ENCODE measurements around the gene GGT1.
"Not testable (repeated sequence)": the region's sequence is repeated elsewhere in the genome, so short reads cannot be mapped to it uniquely, and the experiment has no call there.

Gene GGT1

DNA sequence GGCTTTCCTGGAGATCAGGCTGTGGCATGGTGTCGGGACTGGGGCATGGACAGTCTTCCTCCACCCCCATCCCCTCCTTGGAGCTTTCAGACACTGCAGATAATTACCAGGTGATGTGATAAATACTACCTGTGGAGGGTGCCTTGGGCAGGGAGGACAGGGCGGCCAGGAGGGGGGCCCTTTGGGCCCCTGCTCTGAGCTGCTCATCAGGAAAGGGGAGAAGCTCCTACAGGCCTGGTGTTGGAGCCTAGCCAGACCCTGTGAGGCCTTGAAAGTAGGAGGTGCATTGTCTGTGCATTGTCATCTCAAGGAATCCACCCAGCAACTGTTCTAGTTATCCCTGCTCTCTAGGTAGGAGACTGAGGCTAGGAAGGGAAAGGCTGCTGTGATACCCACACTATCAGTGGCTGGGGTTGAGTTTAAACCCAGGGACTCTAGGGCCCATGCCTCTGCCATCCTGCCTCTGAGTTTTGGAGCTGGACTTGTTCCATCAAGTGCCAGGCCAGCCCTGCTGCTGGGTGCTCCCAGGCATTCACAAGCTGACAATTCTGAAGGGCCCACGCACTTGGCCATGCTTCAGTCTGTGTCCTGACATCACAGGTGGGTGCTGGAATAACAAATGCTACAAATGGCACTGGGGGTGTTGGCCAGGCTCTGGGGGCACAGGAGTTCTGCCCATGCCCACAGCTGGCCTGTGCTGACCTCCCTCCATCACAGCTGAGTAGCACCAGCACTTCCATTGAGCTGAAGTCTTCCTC lies 2.9 kb upstream of the GGT1 start:
- not testable (repeated sequence) for DNase-seq

- DNase-seq = no peak
Measured at GRCh38 chr22:24601217-24602104, 1.5 kb upstream of the GGT1 start.

DNA sequence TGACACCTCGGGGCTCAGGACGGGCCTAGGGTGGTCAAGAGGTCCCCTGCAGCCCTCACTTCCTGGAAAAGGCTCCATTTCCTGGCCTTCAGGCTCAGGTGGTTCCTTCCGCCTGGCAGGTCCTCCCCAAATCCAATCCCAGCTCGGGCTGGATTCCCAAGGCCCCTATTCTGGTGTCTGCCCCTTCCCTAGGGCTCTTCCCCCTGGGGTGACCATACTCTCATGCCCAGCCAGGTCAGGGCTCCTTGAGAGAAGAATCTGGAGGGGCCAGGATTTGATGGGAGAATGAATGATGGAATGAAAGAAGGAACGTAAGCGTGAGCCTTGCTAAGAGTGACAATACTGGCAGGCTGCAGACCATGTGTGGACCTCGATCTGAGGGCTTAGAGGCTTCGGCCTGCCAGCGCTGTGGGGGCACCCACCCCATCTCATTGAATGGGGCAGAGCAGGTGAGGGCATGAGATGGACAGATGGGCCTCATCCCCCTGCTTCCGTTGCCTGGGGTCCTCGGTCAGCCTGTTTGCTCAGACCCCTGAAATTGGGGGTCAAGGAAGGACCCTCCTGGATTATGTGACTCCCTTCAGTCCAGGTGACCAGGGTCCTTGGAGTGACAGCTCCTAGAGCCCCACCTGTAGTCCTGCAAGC lies 766 bp upstream of the GGT1 start:
- not testable (repeated sequence) for DNase-seq

- DNase-seq = not testable (repeated sequence)
Measured at GRCh38 chr22:24603770-24604629, 1.0 kb downstream of the GGT1 start.

DNA sequence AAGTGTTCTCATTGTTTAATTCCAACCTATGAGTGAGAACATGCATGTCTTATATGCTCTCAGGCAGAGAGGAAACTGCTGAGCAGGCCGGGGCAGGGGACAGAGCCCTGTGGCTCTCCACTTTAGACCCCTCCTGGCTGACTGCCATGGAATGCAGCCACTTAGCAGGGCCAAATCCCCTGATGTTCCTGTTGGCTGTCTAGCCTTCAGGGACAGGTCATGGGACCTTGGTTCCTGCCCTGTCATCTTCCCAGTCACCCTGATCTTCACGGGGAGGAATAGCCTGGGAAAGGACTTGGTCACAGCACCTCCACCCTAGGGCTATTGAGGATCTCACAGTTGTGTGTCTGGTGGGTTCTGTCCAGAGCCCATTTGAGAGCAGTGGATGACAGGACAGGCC lies 3.3 kb downstream of the GGT1 start:
- not testable (repeated sequence) for DNase-seq

DNA sequence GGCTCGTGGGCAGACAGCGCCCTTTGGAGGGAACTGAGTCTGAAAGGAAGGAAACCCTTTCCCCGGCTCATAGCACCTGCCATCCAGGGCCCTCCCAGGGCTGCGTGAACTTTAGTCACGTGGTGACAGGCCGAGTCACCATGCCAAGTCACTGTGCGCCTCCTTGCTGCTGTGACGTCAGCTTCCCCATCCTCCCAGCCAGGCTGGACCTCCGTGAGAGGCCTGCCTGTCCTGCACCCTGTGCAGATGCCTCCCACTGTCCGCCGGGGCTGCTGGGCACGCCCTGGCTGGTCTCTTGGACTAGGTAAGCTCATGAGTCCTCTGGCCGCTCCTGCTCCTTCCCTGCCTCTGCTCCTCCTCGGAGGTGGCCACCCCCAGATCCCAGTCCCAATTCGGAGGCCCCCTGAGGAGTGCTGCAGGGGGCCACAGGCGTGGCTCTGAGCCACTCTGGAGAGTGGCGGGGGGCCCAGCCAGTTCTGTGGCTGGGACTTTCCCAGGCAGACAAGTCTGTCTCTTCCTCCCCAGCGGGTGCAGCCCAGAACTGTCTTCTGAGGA lies 4.5 kb downstream of the GGT1 start:
- not testable (repeated sequence) for DNase-seq

DNA sequence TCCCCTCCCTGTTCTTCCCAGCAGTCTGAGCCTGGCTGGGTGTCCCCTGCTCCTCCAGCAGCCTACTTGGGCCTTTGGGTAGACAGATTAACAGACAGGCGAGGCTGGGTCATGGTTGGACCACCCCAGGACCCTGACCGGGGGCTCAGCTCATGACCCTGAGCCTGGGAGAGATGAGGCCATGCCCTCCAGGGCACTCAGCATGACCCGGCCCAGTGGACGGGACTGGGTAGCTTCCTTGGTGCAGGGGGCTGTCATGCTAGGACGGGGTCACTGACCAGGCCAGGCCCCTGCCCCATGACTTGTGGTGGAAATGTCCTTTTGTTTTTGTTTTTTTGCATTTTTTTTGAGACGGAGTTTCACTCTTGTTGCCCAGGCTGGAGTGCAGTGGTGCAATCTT lies 5.3 kb downstream of the GGT1 start:
- DNase-seq = not testable (repeated sequence)

- DNase-seq = not testable (repeated sequence)
Measured at GRCh38 chr22:24609888-24610287, 6.9 kb downstream of the GGT1 start.

GRCh38 chr22:24614794-24615193 lies 11.8 kb downstream of the GGT1 start:
- not testable (repeated sequence) for DNase-seq

- not testable (repeated sequence) for DNase-seq
Measured at GRCh38 chr22:24621244-24621643, 18.3 kb downstream of the GGT1 start.

DNA sequence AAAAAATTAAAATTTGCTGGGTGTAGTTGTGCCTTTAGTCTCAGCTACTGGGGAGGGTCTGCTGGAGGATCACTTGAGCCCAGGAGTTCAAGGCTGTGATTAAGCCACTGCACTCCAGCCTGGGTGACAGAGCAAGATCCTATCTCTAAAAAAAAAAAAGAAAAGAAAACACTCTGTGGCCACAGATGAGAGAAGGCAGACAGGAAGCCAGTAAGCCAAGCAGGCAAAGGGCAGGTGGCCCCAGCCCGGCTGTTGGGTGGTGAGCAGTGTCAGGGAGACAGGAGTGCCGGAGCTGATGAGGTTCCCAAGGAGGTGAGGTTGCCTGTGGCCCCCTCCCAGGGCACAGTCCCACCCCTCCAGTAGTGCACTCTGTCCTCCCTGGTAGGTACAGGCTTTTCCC lies 19.6 kb downstream of the GGT1 start:
- DNase-seq = not testable (repeated sequence)

GRCh38 chr22:24627911-24628310 lies 24.9 kb downstream of the GGT1 start:
- not testable (repeated sequence) for DNase-seq

- DNase-seq = not testable (repeated sequence)
Measured at GRCh38 chr22:24629069-24629468, 26.1 kb downstream of the GGT1 start.

- not testable (repeated sequence) for DNase-seq
Measured at GRCh38 chr22:24630812-24631427, 27.9 kb downstream of the GGT1 start.

DNA sequence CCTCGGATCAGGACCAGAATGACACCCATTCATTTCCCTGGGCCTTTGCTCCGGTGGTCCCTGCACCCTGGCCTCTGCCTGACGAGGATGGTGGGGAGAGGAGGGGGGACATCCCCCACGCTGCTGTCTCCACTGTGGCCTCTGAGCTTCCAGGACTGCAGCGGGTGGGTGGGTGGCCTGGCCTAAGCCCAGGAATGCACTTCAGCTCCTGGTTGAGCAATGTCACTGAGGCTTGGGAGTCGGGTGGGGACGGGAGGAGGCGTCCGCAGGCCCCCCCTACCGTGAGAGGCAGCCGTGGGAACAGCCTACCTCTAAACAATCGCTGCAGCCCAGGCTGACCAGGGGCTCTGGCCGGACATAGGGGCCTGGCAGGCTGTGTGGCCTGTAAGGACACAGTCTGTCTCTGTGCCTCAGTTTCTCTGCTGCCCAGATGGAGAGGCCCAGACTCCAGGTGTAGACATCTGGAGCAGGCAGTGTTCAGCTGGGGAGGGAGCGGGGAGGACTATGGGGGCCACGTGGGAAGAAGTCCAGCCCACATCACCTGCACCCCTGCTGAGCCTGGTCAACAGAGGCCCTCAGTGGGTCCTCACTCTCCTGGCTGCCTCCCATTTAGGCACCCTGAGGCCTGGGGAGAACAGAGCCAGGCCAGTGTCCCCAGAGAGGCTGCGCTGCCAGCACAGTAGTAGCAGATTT lies 28.6 kb downstream of the GGT1 start:
- not testable (repeated sequence) for DNase-seq

DNA sequence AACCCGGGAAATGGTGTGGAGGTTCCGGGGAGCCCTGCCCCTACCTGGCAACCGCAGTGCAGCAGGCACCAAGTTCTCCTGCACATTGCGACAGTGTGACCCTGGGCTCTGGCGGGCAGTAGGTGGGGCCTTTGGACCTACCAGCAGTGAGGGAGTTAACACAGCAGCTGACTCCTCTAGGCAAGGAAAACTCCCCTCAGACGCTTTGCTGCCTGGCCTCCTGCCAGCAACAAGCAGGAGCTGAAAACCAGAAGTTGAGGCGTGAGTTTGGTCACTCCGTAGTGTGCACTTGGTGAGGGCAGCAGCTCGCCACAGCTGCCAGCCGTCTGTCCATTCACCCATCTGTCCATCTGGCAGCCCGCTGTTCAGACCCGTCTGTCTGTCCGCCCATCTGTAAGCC lies 29.6 kb downstream of the GGT1 start:
- DNase-seq = not testable (repeated sequence)

- DNase-seq = not testable (repeated sequence)
Measured at GRCh38 chr22:24633231-24634023, 30.4 kb downstream of the GGT1 start.

GRCh38 chr22:24634776-24635389 lies 31.9 kb downstream of the GGT1 start:
- DNase-seq = not testable (repeated sequence)

- DNase-seq = not testable (repeated sequence)
Measured at GRCh38 chr22:24636513-24636912, 33.5 kb downstream of the GGT1 start.
